ENCODE results near the gene ATP6V1B1.

ATP6V1B1 gene

GRCh38 chr2:70967189-70967588 is 31.5 kb downstream of the ATP6V1B1 start:
- no peak for DNase-seq (ENCODE audit: low read depth)
- no peak for TF ChIP-seq CTCF (IDR thresholded peaks at IDR 0.05; ENCODE audit: low read length, missing control alignments)
- H3K4me3 ChIP-seq (replicated peaks; ENCODE audit: low read depth, low read length) = no peak overlapping the region

DNA sequence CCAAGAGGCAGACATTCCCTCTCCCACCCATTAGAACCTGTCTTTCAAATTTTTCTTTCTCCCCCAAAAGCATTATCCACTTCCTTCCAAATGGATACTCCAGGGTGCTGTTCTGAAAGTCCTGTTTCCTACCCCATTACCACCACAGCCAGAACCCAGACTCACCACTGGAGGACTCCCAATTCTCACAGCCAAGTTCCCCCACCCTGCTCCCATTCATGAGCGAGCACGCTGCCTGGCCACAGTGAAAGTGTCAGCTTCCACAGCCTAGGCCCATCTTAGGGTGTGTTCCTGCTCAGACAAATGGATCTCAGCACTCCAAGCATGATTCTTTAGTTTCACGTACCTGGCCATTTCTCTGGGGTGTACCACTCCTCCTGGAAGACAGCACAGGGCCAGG is 38.9 kb downstream of the ATP6V1B1 start:
- H3K4me3 ChIP-seq (replicated peaks; ENCODE audit: low read depth, low read length) = no peak overlapping the region
- TF ChIP-seq CTCF (IDR thresholded peaks at IDR 0.05; ENCODE audit: low read length, missing control alignments) = no peak
- DNase-seq (ENCODE audit: low read depth) = no peak

DNA sequence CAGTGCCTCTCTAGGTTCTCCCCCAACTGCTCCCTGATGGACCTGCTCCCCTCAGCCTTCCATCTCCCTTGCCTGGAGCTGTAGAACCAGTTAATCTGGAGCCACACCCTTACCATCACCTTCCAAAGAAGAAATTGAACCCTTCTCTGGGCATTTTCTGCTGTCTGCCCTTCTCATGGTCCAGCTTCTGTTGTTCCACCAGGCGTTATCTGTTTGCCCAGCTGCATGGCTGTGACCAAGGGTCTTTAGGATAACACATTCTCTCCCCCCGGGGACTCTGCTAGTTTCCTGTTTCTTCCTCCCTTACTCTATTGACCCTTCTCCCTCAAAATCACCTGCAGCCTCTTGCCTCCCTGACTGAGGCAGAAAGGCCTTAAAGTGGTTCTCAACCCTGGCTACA is 39.5 kb downstream of the ATP6V1B1 start:
- no peak for TF ChIP-seq CTCF (IDR thresholded peaks at IDR 0.05; ENCODE audit: low read length, missing control alignments)
- H3K4me3 ChIP-seq (replicated peaks; ENCODE audit: low read depth, low read length) = no peak overlapping the region
- no peak for DNase-seq (ENCODE audit: low read depth)

DNA sequence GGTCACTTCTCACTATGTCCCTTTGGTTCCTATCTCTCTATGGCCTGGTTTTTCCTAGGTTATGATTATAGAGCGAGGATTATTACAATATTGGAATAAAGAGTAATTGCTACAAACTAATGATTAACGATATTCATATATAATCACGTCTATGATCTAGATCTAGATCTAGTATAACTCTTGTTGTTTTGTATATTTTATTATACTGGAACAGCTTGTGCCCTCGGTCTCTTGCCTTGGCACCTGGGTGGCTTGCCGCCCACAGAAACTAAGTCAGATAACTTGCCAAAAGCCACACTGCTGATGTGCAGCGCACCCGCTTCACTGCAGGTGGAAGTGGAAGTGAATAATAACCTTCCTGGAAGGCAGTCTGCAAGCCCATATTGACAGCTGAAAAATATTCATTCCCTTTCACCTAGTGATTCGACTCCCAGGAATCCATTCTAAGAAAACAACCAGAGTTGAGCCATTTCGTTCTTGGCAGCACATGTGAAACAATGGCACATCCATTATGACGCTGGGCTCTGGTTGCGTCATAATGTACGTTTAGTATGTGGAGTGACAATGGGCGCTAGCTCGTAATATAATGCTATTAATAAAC is 42.0 kb downstream of the ATP6V1B1 start:
- peak; percentile 94 for DNase-seq (ENCODE audit: low read depth)
- peak overlapping the region; percentile 59 for H3K4me3 ChIP-seq (replicated peaks; ENCODE audit: low read depth, low read length)

GRCh38 chr2:70978341-70979179 is 42.9 kb downstream of the ATP6V1B1 start, which contains the start of gene ANKRD53:
ANKRD53 (plus strand) TSS chr2:70978630; CDS start chr2:70978646, 16 bp downstream.
- DNase-seq (ENCODE audit: low read depth) = peak; percentile 37
- no peak for TF ChIP-seq CTCF (IDR thresholded peaks at IDR 0.05; ENCODE audit: low read length, missing control alignments)

More for the DNA sequence above, 42.0 kb downstream of the ATP6V1B1 start:
- TF ChIP-seq CTCF (IDR thresholded peaks at IDR 0.05; ENCODE audit: low read length, missing control alignments) = no peak

GRCh38 chr2:70979180-70979488 is 43.4 kb downstream of the ATP6V1B1 start:
- TF ChIP-seq CTCF (IDR thresholded peaks at IDR 0.05; ENCODE audit: low read length, missing control alignments) = no peak
- H3K4me3 ChIP-seq (replicated peaks; ENCODE audit: low read depth, low read length) = peak overlapping the region; percentile 59
- DNase-seq (ENCODE audit: low read depth) = no peak

More at GRCh38 chr2:70978341-70979179, 42.9 kb downstream of the ATP6V1B1 start, which contains the start of gene ANKRD53:
- peak within 1 kb of the TSS; percentile 59 for H3K4me3 ChIP-seq (replicated peaks; ENCODE audit: low read depth, low read length)
